Transverse colon (tissue), 4 donors: Measurements from ENCODE around the gene IL17REL. TPM values are rescaled to one million over a fixed set of nuclear protein-coding genes. Genes with fewer than 3 reads are reported as not detected.

Experiments
- DNase-seq: peaks from one replicate; pipeline ENCODE4 v3.0.0-alpha.2; 2019
- H3K27ac ChIP-seq, 4 donors: fragments of 200-600 bp; sonication (generic); 2 replicates each; pipeline ENCODE4 v1.5.1; 2016 to 2018; ENCODE audit warnings: inconsistent platforms in 4 of 4
- H3K27me3 ChIP-seq: fragments of 200-600 bp; sonication (generic); 2 replicates; pipeline ENCODE4 v1.5.1; 2017; ENCODE audit warnings: inconsistent platforms
- H3K36me3 ChIP-seq, 4 donors: fragments of 200-600 bp; sonication (generic); 2 replicates each; pipeline ENCODE4 v1.5.1; 2017 to 2019; ENCODE audit warnings: inconsistent platforms in 4 of 4
- H3K4me1 ChIP-seq, 4 donors: fragments of 200-600 bp; sonication (generic); 2 replicates each; pipeline ENCODE4 v1.5.1; 2017 to 2020; ENCODE audit warnings: inconsistent platforms in 4 of 4
- H3K4me3 ChIP-seq, 4 donors: fragments of 200-600 bp; sonication (generic); 1 replicate in 1 of 4; 2 replicates in 3 of 4; pipeline versions ENCODE4 v1.5.1 to v1.6.1; 2017 to 2019; ENCODE audit warnings: inconsistent platforms in 4 of 4
- H3K9me3 ChIP-seq, 2 donors: fragments of 200-600 bp; sonication (generic); 2 replicates each; pipeline ENCODE4 v1.5.1; 2017 to 2019; ENCODE audit warnings: inconsistent platforms in 2 of 2
- CTCF ChIP-seq, 5 experiments: fragments of 200-600 bp in 3 of 5; fragments of 450-650 bp in 2 of 5; sonication (generic) in 3 of 5; IDR thresholded peaks; 1 replicate in 2 of 5; 2 replicates in 3 of 5; pipeline ENCODE4 v1.5.1; 2016 to 2017; ENCODE audit warnings: antibody characterized with exemption in 5 of 5, inconsistent platforms in 3 of 5, mild to moderate bottlenecking in 2 of 5, moderate library complexity in 1 of 5
- EP300 ChIP-seq: sonication (generic); formaldehyde crosslinking; IDR thresholded peaks from one replicate; pipeline ENCODE4 v1.6.1; 2017; ENCODE audit warnings: antibody characterized with exemption, low read depth
- POLR2A ChIP-seq: fragments of 450-650 bp; IDR thresholded peaks from one replicate; pipeline ENCODE4 v1.6.1; 2016; ENCODE audit warnings: antibody characterized with exemption, mild to moderate bottlenecking, moderate library complexity
- POLR2AphosphoS5 ChIP-seq, 3 donors: sonication (generic); formaldehyde crosslinking; IDR thresholded peaks; one replicate each; pipeline ENCODE4 v1.6.1; 2016; ENCODE audit warnings: antibody characterized with exemption in 3 of 3
- WGBS, 2 donors: methylation state at CpG; one replicate each; pipeline ENCODE4 v1.1.5; 2018; ENCODE audit warnings: low coverage in 1 of 2; 5-methylcytosine and 5-hydroxymethylcytosine counted together
- in situ Hi-C, 4 donors: fragments of 200-750 bp; cut with MboI; loops; one replicate each; pipeline versions ENCODE4 v1.15.0 to v1.15.1; 2017; ENCODE audit warnings: low sequenced_read_pairs in 3 of 4, low pct_ligation_motif_present in 1 of 4, low pct_unique_long_range_greater_than_20kb in 1 of 4
- intact Hi-C: fragments of 100-400 bp; cut with DNase I; formaldehyde crosslinking; loops from one replicate; pipeline ENCODE4 v1.15.1; 2023; ENCODE audit warnings: low total_unique reads
- total RNA-seq, 4 donors: library from RNA; depleted of rRNA; stranded (reverse); fragments of >200 nt; gene quantifications; one replicate each; pipeline ENCODE4 v1.1.0, GENCODE V29; 2016

IL17REL gene
- total RNA-seq, 4 donors from 2014 or later, result 0.32 to 2.2 (median 1.3) TPM

GRCh38 chr22:50049299-50050195 is 37.0 kb upstream of the IL17REL start:
- Histone ChIP-seq H3K27ac (no peak overlapping the region), H3K4me1 (no peaks in the 10 kb centered on the region), H3K27me3 (peaks cover 22% of the 10 kb centered on the region), H3K9me3 (peaks cover 0 to 6% of the 10 kb centered on the region in 2 donors), H3K4me3 (no peak overlapping the region), H3K36me3 (no peaks in the 10 kb centered on the region)
- TF ChIP-seq POLR2A (no peak), POLR2AphosphoS5 (IDR thresholded peaks at IDR 0.05) (no peak)
- in situ Hi-C loops (loop anchor here (25.0 kb wide), 1 partner anchor 287 kb away; no protein-coding TSS in a partner anchor), intact Hi-C loops (no loop called here)
- whole genome bisulfite sequencing, 2 donors, result 89% methylated on average over 36 of the region's 36 CpGs; no CpG with 5 or more reads in 1 of the 2 donors
- no peak for DNase-seq

- H3K36me3 ChIP-seq, result no peaks in the 10 kb centered on the region
Observed at GRCh38 chr22:50048836-50049235, 36.3 kb upstream of the IL17REL start.

DNA sequence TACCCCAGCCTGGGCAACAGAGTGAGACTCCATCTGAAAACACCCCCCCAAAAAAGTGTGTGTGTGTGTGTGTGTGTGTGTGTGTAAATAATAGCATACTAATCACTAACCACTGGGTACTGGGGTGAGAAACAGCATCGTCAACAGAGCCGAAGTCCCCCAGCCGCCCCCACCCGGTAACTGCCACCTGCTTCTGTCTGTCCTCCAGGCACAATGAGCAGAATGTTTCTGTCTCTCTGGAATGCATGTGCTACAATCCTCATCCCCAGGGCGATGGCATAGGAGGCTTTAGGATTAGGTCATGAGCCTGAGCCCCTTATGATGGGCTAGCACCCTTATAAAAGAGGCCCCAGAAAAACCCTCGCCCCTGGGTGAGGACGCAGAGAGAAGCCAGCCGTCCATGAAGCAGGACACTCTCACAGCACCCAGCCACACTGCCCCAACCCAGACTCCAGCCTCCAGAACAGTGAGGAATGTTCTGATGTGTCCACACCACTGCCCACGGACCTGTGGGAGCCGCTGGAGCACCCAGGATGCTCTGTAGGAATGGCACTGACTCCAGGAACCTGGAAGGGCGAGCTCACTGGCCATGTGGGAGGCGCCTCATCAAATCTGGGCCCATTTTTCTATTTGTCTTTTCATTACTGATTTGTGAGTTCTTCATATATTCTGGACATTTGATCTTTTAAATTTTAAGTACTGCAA is 35.6 kb upstream of the IL17REL start:
- Histone ChIP-seq H3K27ac (no peak overlapping the region), H3K36me3 (no peaks in the 10 kb centered on the region), H3K4me3 (no peak overlapping the region), H3K9me3 (peaks cover 0 to 1% of the 10 kb centered on the region in 2 donors), H3K4me1 (no peaks in the 10 kb centered on the region), H3K27me3 (peaks cover 18% of the 10 kb centered on the region)
- 77 to 78% methylated on average over 4 to 12 of the region's 12 CpGs for WGBS, 2 donors
- TF ChIP-seq EP300, result no peak
- no peak for TF ChIP-seq POLR2AphosphoS5 (IDR thresholded peaks at IDR 0.05)
- TF ChIP-seq CTCF (IDR thresholded peaks at IDR 0.05), result no peak
- TF ChIP-seq POLR2A, result no peak
- in situ Hi-C loops (loop anchor here (25.0 kb wide), 1 partner anchor 286 kb away; no protein-coding TSS in a partner anchor), intact Hi-C loops (no loop called here)
- no peak for DNase-seq

More at GRCh38 chr22:50048836-50049235, 36.3 kb upstream of the IL17REL start:
- TF ChIP-seq EP300 (no peak), POLR2AphosphoS5 (IDR thresholded peaks at IDR 0.05) (no peak), CTCF (IDR thresholded peaks at IDR 0.05) (no peak), POLR2A (no peak)
- DNase-seq, result no peak
- Histone ChIP-seq H3K4me3 (no peak overlapping the region), H3K27ac (no peak overlapping the region), H3K4me1 (no peaks in the 10 kb centered on the region), H3K27me3 (peaks cover 18% of the 10 kb centered on the region), H3K9me3 (peaks cover 0 to 6% of the 10 kb centered on the region in 2 donors)
- WGBS, 2 donors, result 76% methylated on average over 14 of the region's 17 CpGs; no CpG with 5 or more reads in 1 of the 2 donors
- intact Hi-C loops, result no loop called here
- in situ Hi-C loops, result loop anchor here (25.0 kb wide), 1 partner anchor 287 kb away; no protein-coding TSS in a partner anchor

GRCh38 chr22:50047346-50047745 is 34.8 kb upstream of the IL17REL start:
- TF ChIP-seq EP300 (no peak), CTCF (IDR thresholded peaks at IDR 0.05) (no peak), POLR2A (no peak), POLR2AphosphoS5 (IDR thresholded peaks at IDR 0.05) (no peak)
- Histone ChIP-seq H3K4me1 (no peaks in the 10 kb centered on the region), H3K27me3 (peaks cover 18% of the 10 kb centered on the region), H3K9me3 (no peaks in the 10 kb centered on the region), H3K27ac (no peak overlapping the region), H3K36me3 (no peaks in the 10 kb centered on the region), H3K4me3 (no peak overlapping the region)
- in situ Hi-C loops, result loop anchor here (25.0 kb wide), 1 partner anchor 285 kb away; no protein-coding TSS in a partner anchor
- DNase-seq, result no peak
- intact Hi-C loops, result no loop called here
- 85% methylated on average over 11 of the region's 16 CpGs; no CpG with 5 or more reads in 1 of the 2 donors for WGBS, 2 donors
